Inferior parietal cortex (tissue), 1 donor: ENCODE data around the gene RHOU.

ENCODE experiments used
- DNase-seq: peaks from one replicate; pipeline ENCODE4 v3.0.0-alpha.2; 2016; ENCODE audit errors: extremely low spot score

RHOU gene

GRCh38 chr1:228737601-228738041, 2.3 kb downstream of the RHOU start:
- DNase-seq = no peak

- DNase-seq = no peak
These were observed 4.5 kb downstream of the RHOU start for GRCh38 chr1:228739826-228740225.

- DNase-seq = no peak
These were observed 5.5 kb downstream of the RHOU start for GRCh38 chr1:228740543-228741317.

- no peak for DNase-seq
These were observed 7.1 kb downstream of the RHOU start for GRCh38 chr1:228742281-228742860.

- DNase-seq = no peak
These were observed 8.1 kb downstream of the RHOU start for GRCh38 chr1:228743405-228743804.

- no peak for DNase-seq
These were observed 9.1 kb downstream of the RHOU start for GRCh38 chr1:228744356-228744755.

- no peak for DNase-seq
These were observed 9.6 kb downstream of the RHOU start for GRCh38 chr1:228744918-228745317.

- DNase-seq = no peak
These were observed 10.2 kb downstream of the RHOU start for GRCh38 chr1:228745497-228745896.

- no peak for DNase-seq
These were observed 12.1 kb downstream of the RHOU start for GRCh38 chr1:228747301-228747935.

- DNase-seq = no peak
These were observed 12.8 kb downstream of the RHOU start for GRCh38 chr1:228748029-228748428.

GRCh38 chr1:228748431-228748830, 13.2 kb downstream of the RHOU start:
- DNase-seq = no peak

GRCh38 chr1:228749765-228750164, 14.5 kb downstream of the RHOU start:
- DNase-seq = no peak

GRCh38 chr1:228750915-228751314, 15.6 kb downstream of the RHOU start:
- DNase-seq = no peak

GRCh38 chr1:228751360-228752098, 16.2 kb downstream of the RHOU start:
- no peak for DNase-seq

- DNase-seq = no peak
These were observed 17.0 kb downstream of the RHOU start for GRCh38 chr1:228752258-228752657.

- no peak for DNase-seq
These were observed 17.5 kb downstream of the RHOU start for GRCh38 chr1:228752675-228753265.

GRCh38 chr1:228753287-228753686, 18.0 kb downstream of the RHOU start:
- DNase-seq = no peak

GRCh38 chr1:228753786-228754360, 18.6 kb downstream of the RHOU start:
- no peak for DNase-seq

- DNase-seq = no peak
These were observed 19.5 kb downstream of the RHOU start for GRCh38 chr1:228754646-228755268.

- DNase-seq = no peak
These were observed 20.5 kb downstream of the RHOU start for GRCh38 chr1:228755800-228756199.

- DNase-seq = no peak
These were observed 21.2 kb downstream of the RHOU start for GRCh38 chr1:228756457-228756856.
